AG10803 (cell line): ENCODE measurements around the gene DPP6.
"Not testable (repeated sequence)": the region's sequence is repeated elsewhere in the genome, so short reads cannot be mapped to it uniquely, and the experiment has no call there.

ENCODE experiments used
- DNase-seq: peaks from one replicate; pipeline ENCODE4 v3.0.0; 2010; ENCODE audit warnings: low read depth
- H3K4me3 ChIP-seq: 2 replicates; pipeline ENCODE4 v1.5.1; 2011; ENCODE audit warnings: mild to moderate bottlenecking, low read length, control low read depth
- TF ChIP-seq, protein P1 (sequence below): conservative IDR thresholded peaks from 2 replicates; pipeline ENCODE4 v1.5.1; 2011; ENCODE audit warnings: mild to moderate bottlenecking, low read length, control low read depth, inconsistent platforms

The DPP6 gene

DNA sequence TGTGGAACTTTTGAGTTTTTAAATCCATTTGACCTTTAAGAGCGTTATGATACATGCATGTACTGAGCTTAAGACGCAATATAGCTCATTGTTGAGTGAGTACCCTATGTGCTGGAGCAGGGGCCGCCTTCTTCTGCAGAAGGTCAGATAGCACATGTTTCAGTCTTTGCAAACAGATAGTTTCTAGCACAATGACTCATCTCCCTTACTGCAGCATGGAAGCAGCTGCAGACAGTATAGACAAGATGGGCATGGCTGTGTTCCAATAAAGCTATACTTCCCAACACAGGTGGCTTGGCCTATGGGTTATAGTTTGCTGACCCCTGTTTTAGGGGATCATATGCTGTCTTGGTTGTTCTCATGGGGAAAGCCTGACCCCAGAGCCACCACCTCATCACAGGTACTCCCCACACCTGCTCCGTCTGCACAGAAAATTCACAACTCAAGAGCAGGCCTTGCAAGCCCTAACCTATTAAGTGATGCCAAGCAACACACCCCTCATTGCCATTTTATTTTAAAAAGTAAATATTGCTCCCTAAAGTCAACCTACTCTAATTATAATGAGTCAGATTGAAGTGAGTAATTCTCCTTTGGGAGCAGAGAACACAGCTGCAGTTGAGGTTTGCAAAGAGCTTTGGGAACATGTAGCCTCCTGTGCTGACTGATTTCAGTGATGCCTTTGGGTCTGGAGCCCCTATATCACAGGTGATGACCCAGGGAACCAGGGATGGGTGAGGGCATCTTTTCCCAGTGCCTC, 620.6 kb downstream of the DPP6 start:
- TF ChIP-seq, protein P1, sequence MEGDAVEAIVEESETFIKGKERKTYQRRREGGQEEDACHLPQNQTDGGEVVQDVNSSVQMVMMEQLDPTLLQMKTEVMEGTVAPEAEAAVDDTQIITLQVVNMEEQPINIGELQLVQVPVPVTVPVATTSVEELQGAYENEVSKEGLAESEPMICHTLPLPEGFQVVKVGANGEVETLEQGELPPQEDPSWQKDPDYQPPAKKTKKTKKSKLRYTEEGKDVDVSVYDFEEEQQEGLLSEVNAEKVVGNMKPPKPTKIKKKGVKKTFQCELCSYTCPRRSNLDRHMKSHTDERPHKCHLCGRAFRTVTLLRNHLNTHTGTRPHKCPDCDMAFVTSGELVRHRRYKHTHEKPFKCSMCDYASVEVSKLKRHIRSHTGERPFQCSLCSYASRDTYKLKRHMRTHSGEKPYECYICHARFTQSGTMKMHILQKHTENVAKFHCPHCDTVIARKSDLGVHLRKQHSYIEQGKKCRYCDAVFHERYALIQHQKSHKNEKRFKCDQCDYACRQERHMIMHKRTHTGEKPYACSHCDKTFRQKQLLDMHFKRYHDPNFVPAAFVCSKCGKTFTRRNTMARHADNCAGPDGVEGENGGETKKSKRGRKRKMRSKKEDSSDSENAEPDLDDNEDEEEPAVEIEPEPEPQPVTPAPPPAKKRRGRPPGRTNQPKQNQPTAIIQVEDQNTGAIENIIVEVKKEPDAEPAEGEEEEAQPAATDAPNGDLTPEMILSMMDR, result no peak
- no peak for DNase-seq
- no peak overlapping the region for H3K4me3 ChIP-seq

DNA sequence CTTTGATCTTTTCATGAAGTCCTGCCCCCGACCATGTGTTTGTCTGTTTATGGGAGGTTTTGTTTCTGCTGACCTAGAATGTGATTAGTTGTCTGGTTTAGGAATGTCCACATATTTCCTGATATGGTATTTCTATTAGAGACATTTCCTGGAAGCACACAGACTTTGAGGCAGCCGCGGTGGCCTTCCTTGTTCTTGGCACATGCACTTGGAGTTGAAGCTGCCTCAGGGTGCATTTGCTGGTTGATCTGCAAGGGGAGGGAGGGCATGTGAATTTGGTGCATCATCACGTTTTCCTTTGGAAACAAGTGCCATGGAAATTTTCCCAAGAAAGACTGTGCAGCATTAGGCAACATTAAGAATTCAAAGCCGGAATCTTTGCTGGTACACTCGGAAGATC, 622.0 kb downstream of the DPP6 start:
- no peak overlapping the region for H3K4me3 ChIP-seq

DNA sequence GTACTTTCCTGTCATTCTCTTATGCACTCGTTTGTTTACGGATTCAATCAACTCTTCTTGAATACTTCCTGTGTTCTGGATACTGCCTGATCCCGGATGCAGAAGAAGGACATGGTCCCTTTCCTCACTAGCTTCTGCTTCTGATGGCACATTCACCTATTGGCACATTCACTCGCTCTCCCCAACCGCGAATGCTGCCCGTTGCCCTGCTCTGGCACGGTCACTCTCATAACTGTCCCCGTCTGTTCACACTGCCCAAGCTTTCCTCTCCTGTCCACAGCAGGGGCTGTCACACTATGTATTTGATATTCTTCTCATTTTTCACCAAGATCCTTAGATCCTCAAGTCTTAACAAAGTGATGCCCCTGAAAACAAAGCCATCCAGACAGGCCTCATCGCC, 623.4 kb downstream of the DPP6 start:
- DNase-seq, result no peak
- TF ChIP-seq, protein P1, result no peak
- H3K4me3 ChIP-seq, result no peak overlapping the region

More for the DNA sequence above, 622.0 kb downstream of the DPP6 start:
- TF ChIP-seq, protein P1, result no peak
- no peak for DNase-seq

DNA sequence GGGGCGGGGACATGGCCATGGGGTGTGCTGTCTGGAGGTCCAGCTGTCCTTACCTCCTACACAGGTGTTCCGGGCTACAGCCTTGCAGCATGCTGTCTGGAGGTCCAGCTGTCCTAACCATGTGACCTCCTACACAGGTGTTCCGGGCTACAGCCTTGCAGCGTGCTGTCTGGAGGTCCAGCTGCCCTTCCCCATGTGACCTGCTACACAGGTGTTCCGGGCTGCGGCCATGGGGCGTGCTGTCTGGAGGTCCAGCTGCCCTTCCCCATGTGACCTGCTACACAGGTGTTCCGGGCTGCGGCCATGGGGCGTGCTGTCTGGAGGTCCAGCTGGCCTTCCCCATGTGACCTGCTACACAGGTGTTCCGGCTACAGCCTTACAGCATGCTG, 623.8 kb downstream of the DPP6 start:
- DNase-seq, H3K4me3 ChIP-seq: not testable (repeated sequence)

DNA sequence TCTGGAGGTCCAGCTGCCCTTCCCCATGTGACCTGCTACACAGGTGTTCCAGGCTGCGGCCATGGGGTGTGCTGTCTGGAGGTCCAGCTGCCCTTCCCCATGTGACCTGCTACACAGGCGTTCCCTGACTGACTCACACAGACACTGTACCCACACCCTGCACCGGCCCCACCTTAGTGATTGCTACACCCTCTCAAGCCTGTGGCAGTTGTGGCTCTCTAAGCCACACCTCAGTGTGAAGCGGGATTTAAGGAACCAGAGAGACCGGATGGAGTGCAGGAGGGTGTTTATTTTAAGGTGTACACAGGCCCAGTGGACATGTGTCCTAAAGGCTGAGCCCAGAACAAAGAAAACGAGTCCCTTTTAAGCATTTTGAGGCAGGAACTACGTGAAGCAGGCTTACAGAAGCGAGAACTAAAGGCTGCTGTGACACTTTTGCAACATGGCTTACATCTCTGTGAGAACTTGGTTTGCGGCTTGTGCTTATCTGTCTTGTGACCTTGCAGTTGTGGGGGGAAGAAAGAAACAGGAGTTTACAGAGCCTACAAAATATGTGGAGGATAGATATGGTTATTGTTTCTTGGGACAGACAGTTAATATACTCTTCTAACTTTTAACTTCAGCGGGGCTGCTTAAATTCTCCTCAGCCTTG, 624.4 kb downstream of the DPP6 start:
- DNase-seq, result no peak
- no peak overlapping the region for H3K4me3 ChIP-seq
- TF ChIP-seq, protein P1, result no peak

DNA sequence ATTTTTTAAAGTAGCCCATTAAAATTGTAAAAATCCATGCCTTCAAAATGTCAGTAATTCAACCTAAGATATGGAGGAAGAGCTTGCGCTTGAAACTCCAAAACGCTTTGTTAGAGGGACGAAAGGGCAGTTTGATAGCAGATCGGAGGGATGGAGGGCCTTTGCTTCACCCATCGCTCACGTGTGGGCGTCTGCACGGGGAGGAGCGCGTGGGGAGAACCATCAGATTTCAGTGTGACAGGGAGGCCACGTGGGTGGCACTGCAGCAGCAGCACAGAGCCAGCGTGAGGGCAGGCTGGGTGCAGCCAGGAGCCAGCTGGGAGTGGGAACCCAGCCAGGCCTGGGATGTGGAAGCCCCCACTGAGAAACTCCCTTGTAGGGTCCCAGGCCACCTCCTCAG, 625.3 kb downstream of the DPP6 start:
- no peak overlapping the region for H3K4me3 ChIP-seq
- DNase-seq, result no peak
- TF ChIP-seq, protein P1, result no peak

DNA sequence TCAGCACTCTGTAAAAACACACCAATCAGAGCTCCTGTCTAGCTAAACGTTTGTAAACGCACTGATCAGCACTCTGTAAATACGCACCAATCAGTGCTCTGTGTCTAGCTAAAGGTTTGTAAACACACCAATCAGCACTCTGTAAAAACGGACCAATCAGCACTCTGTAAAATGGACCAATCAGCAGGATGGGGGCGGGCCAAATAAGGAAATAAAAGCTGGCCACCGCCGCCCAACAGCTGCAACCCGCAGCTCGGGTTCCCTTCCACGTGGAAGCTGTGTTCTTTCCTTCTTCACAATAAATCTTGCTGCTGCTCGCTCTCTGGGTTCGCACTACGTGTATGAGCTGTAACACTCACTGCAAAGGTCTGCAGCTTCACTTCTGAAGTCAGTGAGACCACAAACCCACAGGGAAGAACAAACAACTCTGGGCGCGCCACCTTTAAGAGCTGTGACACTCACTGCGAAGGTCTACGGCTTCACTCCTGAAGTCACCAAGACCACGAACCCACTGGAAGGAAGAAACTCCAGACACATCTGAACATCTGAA, 625.9 kb downstream of the DPP6 start:
- not testable (repeated sequence) for DNase-seq, H3K4me3 ChIP-seq

DNA sequence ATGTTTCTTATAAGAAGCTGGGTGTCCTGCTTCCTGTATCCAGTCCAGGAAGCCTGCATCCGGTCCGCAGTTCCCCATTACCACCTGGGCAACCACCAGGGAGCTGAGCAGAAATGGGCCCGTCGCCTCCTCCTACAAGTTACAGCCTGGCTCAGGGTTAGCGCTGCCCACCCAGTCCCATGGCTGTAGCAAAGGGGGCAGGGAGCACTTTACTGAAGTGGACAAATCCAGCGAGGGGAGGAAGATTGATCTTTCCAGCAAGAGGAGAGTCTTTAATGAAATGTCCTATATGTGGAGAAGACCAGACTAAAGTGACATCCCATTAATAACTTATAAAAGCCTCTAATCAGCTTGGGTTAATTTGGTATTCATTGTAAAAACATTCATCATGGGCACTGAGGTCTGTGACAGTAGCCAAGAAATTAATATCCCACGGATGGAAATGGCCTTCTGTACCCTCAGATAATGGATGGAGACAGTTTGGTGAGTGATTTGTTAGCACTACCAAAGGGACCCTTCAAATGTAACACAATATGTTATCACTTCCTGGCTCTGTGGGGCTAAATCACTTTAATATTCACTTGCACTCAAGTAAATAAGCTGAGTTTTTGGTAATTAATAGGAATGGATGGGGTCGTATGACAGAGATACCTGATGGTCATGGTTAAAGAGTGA, 627.3 kb downstream of the DPP6 start:
- DNase-seq, result no peak
- H3K4me3 ChIP-seq, result no peak overlapping the region
- TF ChIP-seq, protein P1, result no peak
